CD14-positive monocyte (primary cell): ENCODE measurements around the gene TRIM38. TPM values are rescaled to one million over a fixed set of nuclear protein-coding genes. Genes with fewer than 3 reads are reported as not detected.

Experiments
- DNase-seq, 3 donors: peaks; one replicate each; pipeline ENCODE4 v3.0.0-alpha.2; 2011 to 2022
- H2AFZ ChIP-seq: 2 replicates; pipeline ENCODE4 v1.6.0; 2012; ENCODE audit warnings: mild to moderate bottlenecking, low read depth, low read length, inconsistent platforms; ENCODE audit not compliant: insufficient read depth, poor library complexity, severe bottlenecking
- H3K27ac ChIP-seq, 2 donors: 1 replicate in 1 of 2; 2 replicates in 1 of 2; pipeline ENCODE4 v1.5.1; 2012 to 2013; ENCODE audit warnings: low read length in 2 of 2, control low read depth in 1 of 2, inconsistent platforms in 1 of 2, low read depth in 1 of 2, mild to moderate bottlenecking in 1 of 2
- H3K27me3 ChIP-seq, 2 donors: one replicate each; pipeline versions ENCODE4 v1.6.0 to v1.6.1; 2011 to 2013; ENCODE audit warnings: low read length in 2 of 2; ENCODE audit not compliant: control insufficient read depth in 2 of 2, insufficient read depth in 2 of 2
- H3K36me3 ChIP-seq, 2 donors: replicated peaks in 1 of 2; 1 replicate in 1 of 2; 2 replicates in 1 of 2; pipeline versions ENCODE4 v1.5.1 to v1.6.1; 2012 to 2013; ENCODE audit warnings: low read length in 2 of 2, control low read depth in 1 of 2, inconsistent platforms in 1 of 2, mild to moderate bottlenecking in 1 of 2; ENCODE audit not compliant: insufficient read depth in 2 of 2, control insufficient read depth in 1 of 2
- H3K4me1 ChIP-seq, 2 donors: 1 replicate in 1 of 2; 2 replicates in 1 of 2; pipeline versions ENCODE4 v1.5.1 to v1.6.1; 2012 to 2013; ENCODE audit warnings: low read length in 2 of 2, control low read depth in 1 of 2, inconsistent platforms in 1 of 2, mild to moderate bottlenecking in 1 of 2, moderate library complexity in 1 of 2; ENCODE audit not compliant: insufficient read depth in 2 of 2, control insufficient read depth in 1 of 2
- H3K4me2 ChIP-seq: replicated peaks from 2 replicates; pipeline ENCODE3; 2012; ENCODE audit warnings: low read length, moderate library complexity, mild to moderate bottlenecking; ENCODE audit not compliant: poor library complexity, severe bottlenecking; ENCODE audit errors: extremely low read depth
- H3K4me3 ChIP-seq, 3 experiments: fragments of 200-600 bp in 1 of 3; sonication (generic) in 1 of 3; replicated peaks in 1 of 3; 1 replicate in 2 of 3; 2 replicates in 1 of 3; pipeline ENCODE4 v1.5.1; 2011 to 2013; ENCODE audit warnings: low read length in 3 of 3, mild to moderate bottlenecking in 3 of 3, control low read depth in 2 of 3, low read depth in 2 of 3, inconsistent platforms in 1 of 3, moderate library complexity in 1 of 3
- H3K79me2 ChIP-seq: 2 replicates; pipeline ENCODE4 v1.6.0; 2012; ENCODE audit warnings: mild to moderate bottlenecking, control low read depth, inconsistent platforms, low read length, moderate library complexity; ENCODE audit not compliant: insufficient read depth
- H3K9ac ChIP-seq: 2 replicates; pipeline ENCODE4 v1.6.0; 2017; ENCODE audit warnings: low read length, mild to moderate bottlenecking; ENCODE audit not compliant: insufficient read depth, poor library complexity, severe bottlenecking
- H3K9me3 ChIP-seq, 2 donors: replicated peaks in 1 of 2; 1 replicate in 1 of 2; 2 replicates in 1 of 2; pipeline versions ENCODE4 v1.5.1 to v1.6.1; 2012 to 2013; ENCODE audit warnings: low read length in 2 of 2, control low read depth in 1 of 2; ENCODE audit not compliant: control insufficient read depth in 1 of 2, insufficient read depth in 1 of 2
- H4K20me1 ChIP-seq: 2 replicates; pipeline ENCODE4 v1.6.0; 2012; ENCODE audit warnings: mild to moderate bottlenecking, low read length, control low read depth, moderate library complexity; ENCODE audit not compliant: insufficient read depth
- H3K27ac Mint-ChIP-seq, 7 donors: one replicate each; pipeline ENCODE4 v1.8.0; 2020; ENCODE audit warnings: mild to moderate bottlenecking in 7 of 7, mixed read lengths in 7 of 7, moderate library complexity in 6 of 7, inconsistent platforms in 2 of 7
- H3K27me3 Mint-ChIP-seq, 3 donors: one replicate each; pipeline ENCODE4 v1.8.0; 2021 to 2022; ENCODE audit warnings: low read depth in 3 of 3, mild to moderate bottlenecking in 3 of 3, mixed read lengths in 3 of 3, moderate library complexity in 3 of 3, inconsistent platforms in 1 of 3
- H3K36me3 Mint-ChIP-seq, 2 donors: one replicate each; pipeline ENCODE4 v1.8.0; 2020; ENCODE audit warnings: mixed read lengths in 2 of 2, inconsistent platforms in 1 of 2, mild to moderate bottlenecking in 1 of 2
- H3K4me1 Mint-ChIP-seq: one replicate; pipeline ENCODE4 v1.8.0; 2020; ENCODE audit warnings: mild to moderate bottlenecking, mixed read lengths
- H3K4me3 Mint-ChIP-seq, 2 donors: one replicate each; pipeline ENCODE4 v1.8.0; 2020; ENCODE audit warnings: mild to moderate bottlenecking in 2 of 2, mixed read lengths in 2 of 2, moderate library complexity in 1 of 2
- H3K9me3 Mint-ChIP-seq, 7 donors: one replicate each; pipeline ENCODE4 v1.8.0; 2020 to 2022; ENCODE audit warnings: mixed read lengths in 7 of 7, mild to moderate bottlenecking in 6 of 7, moderate library complexity in 6 of 7, inconsistent platforms in 2 of 7
- whole genome bisulfite sequencing: methylation state at CpG from one replicate; pipeline ENCODE4 v1.1.5; 2013; ENCODE audit warnings: missing lambda C conversion rate; ENCODE audit not compliant: insufficient coverage; 5-methylcytosine and 5-hydroxymethylcytosine counted together
- intact Hi-C, 2 donors: fragments of 100-400 bp; cut with micrococcal nuclease; formaldehyde crosslinking; loops; one replicate each; pipeline versions ENCODE4 v1.15.0 to v1.15.1; 2023
- polyA plus RNA-seq, 3 donors: library from polyadenylated mRNA; depleted of rRNA in 1 of 3; unstranded in 2 of 3; stranded (reverse) in 1 of 3; fragments of 300-500 nt in 2 of 3; fragments of >200 nt in 1 of 3; fragmentation: Illumina TruSeq in 2 of 3; gene quantifications; 1 replicate in 2 of 3; 2 replicates in 1 of 3; pipeline ENCODE4 v1.2.3, GENCODE V29; 2012 to 2021
- TF ChIP-seq, protein P1 (sequence below): fragments of 200-600 bp; IDR thresholded peaks from one replicate; pipeline ENCODE4 v1.8.0; 2022; ENCODE audit warnings: antibody characterized with exemption, mild to moderate bottlenecking

TRIM38 gene
- polyA plus RNA-seq, 3 donors, result 4.1 to 23.2 (median 8.0) TPM

DNA sequence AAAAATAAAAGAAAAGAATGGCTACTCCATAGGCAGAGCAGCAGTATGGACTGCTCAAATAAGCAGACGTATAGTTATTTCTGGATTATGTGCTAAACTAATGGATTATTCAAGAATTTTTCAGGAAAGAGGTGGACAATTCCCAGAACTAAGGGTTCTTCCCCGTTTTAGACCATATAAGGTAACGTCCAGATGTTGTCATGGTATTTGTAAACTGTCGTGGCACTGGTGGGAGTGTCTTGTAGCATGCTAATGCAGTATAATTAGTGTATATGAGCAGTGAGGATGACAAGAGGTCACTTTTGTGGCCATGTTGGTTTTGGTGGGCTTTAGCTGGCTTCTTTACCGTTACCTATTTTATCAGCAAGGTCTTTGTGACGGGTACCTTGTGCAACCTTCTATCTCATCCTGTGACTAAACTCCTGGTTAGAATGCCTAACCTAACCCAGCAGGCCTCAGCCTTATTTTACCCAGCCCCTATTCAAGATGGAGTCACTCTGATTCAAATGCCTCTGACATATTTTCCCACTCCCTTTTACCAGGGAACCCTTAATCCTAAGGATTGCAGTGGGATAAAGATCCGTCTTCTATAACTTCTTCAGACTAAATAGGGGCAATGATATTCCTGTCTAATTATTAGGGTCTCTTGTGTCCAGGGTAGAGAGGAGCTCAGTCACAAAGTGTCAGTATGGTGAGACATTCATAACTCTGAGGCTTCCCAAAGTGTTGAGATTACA is 11.1 kb upstream of the TRIM38 start:
- H4K20me1 ChIP-seq, result no peaks in the 10 kb centered on the region
- intact Hi-C loops, result no loop called here
- H3K4me3 ChIP-seq, result no peak overlapping the region
- no peak overlapping the region for H3K9ac ChIP-seq
- 85% methylated on average over 6 of the region's 7 CpGs for WGBS
- H2AFZ ChIP-seq, result no peak overlapping the region
- H3K4me1 Mint-ChIP-seq, result peaks cover 2% of the 10 kb centered on the region
- H3K9me3 Mint-ChIP-seq, result peaks cover 0 to 2% (median 0%) of the 10 kb centered on the region in 7 donors
- H3K27me3 Mint-ChIP-seq, result peaks cover 2 to 5% (median 3%) of the 10 kb centered on the region in 3 donors
- H3K9me3 ChIP-seq, result no peaks in the 10 kb centered on the region
- H3K4me3 Mint-ChIP-seq, result no peak overlapping the region
- DNase-seq, result no peak
- H3K27ac ChIP-seq, result no peak overlapping the region
- H3K36me3 Mint-ChIP-seq, result no peaks in the 10 kb centered on the region
- no peaks in the 10 kb centered on the region for H3K27me3 ChIP-seq
- TF ChIP-seq, protein P1, sequence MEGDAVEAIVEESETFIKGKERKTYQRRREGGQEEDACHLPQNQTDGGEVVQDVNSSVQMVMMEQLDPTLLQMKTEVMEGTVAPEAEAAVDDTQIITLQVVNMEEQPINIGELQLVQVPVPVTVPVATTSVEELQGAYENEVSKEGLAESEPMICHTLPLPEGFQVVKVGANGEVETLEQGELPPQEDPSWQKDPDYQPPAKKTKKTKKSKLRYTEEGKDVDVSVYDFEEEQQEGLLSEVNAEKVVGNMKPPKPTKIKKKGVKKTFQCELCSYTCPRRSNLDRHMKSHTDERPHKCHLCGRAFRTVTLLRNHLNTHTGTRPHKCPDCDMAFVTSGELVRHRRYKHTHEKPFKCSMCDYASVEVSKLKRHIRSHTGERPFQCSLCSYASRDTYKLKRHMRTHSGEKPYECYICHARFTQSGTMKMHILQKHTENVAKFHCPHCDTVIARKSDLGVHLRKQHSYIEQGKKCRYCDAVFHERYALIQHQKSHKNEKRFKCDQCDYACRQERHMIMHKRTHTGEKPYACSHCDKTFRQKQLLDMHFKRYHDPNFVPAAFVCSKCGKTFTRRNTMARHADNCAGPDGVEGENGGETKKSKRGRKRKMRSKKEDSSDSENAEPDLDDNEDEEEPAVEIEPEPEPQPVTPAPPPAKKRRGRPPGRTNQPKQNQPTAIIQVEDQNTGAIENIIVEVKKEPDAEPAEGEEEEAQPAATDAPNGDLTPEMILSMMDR, result no peak
- no peaks in the 10 kb centered on the region for H3K79me2 ChIP-seq
- no peaks in the 10 kb centered on the region for H3K4me1 ChIP-seq
- no peaks in the 10 kb centered on the region for H3K36me3 ChIP-seq
- no peak overlapping the region for H3K27ac Mint-ChIP-seq
- no peak overlapping the region for H3K4me2 ChIP-seq

DNA sequence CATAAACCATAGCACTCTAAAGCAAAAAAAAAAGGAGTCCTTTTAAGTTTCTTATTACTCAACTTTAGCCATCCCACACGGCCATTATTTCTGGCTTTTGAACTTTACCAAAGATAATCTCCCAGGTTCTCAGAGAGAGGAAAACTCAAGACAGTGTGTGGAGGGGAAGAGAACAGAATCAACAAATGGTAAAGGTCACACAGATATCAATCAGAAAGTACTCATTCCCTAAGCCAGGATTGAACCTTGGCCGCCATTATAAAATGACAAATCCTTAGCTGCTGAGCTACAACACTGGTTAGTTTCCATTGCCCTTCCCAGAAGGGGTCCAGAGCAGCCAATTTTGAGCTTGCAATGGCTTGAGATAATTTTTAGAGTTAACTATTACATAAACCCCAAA is 10.1 kb upstream of the TRIM38 start:
- DNase-seq, result no peak
- H3K9ac ChIP-seq, result no peak overlapping the region
- H3K9me3 Mint-ChIP-seq, result peaks cover 0 to 2% (median 0%) of the 10 kb centered on the region in 7 donors
- H3K4me1 ChIP-seq, result no peaks in the 10 kb centered on the region
- H3K9me3 ChIP-seq, result no peaks in the 10 kb centered on the region
- H3K4me3 Mint-ChIP-seq, result no peak overlapping the region
- no CpG with 5 or more reads among the region's 2 CpGs for WGBS
- no peak overlapping the region for H2AFZ ChIP-seq
- H3K4me1 Mint-ChIP-seq, result peaks cover 2% of the 10 kb centered on the region
- H4K20me1 ChIP-seq, result no peaks in the 10 kb centered on the region
- no peak overlapping the region for H3K4me3 ChIP-seq
- H3K27me3 ChIP-seq, result no peaks in the 10 kb centered on the region
- intact Hi-C loops, result no loop called here
- H3K4me2 ChIP-seq, result no peak overlapping the region
- H3K79me2 ChIP-seq, result no peaks in the 10 kb centered on the region
- peaks cover 2 to 5% (median 3%) of the 10 kb centered on the region in 3 donors for H3K27me3 Mint-ChIP-seq
- no peaks in the 10 kb centered on the region for H3K36me3 ChIP-seq
- H3K36me3 Mint-ChIP-seq, result no peaks in the 10 kb centered on the region
- no peak overlapping the region for H3K27ac ChIP-seq
- TF ChIP-seq, protein P1, result no peak
- no peak overlapping the region for H3K27ac Mint-ChIP-seq
